ENCODE measurements around the gene ZNF169.

- TF ChIP-seq CTCF (IDR thresholded peaks at IDR 0.05) (no peak), POLR2A (IDR thresholded peaks at IDR 0.05) (no peak)
Measured at GRCh38 chr9:94270009-94270408, 10.9 kb downstream of the ZNF169 start.

Measured in right lobe of liver (tissue), 4 donors.